A549 (cell line): Measurements from ENCODE around the gene KLHDC1.

ENCODE experiments used
- CBX2 ChIP-seq: fragments of 200-600 bp; sonication (generic); IDR thresholded peaks from 2 replicates; pipeline ENCODE4 v1.6.1; 2016; ENCODE audit warnings: low read depth, mild to moderate bottlenecking, borderline replicate concordance
- HEYL ChIP-seq: fragments of 250-450 bp; sonication (Bioruptor Pico); IDR thresholded peaks from 2 replicates; pipeline ENCODE4 v1.8.0; 2021; ENCODE audit warnings: mild to moderate bottlenecking, moderate library complexity
- MAFK ChIP-seq: fragments of 450-650 bp; IDR thresholded peaks from 2 replicates; pipeline ENCODE4 v1.6.1; 2014; ENCODE audit not compliant: partially characterized antibody
- MAZ ChIP-seq: fragments of 150-350 bp; IDR thresholded peaks from 2 replicates; pipeline ENCODE4 v1.6.1; 2014; ENCODE audit warnings: antibody characterized with exemption, low read depth, low read length, borderline replicate concordance
- POLR2A ChIP-seq: IDR thresholded peaks from 2 replicates; pipeline ENCODE4 v1.6.1; 2012; ENCODE audit warnings: mild to moderate bottlenecking, low read length
- SMC3 ChIP-seq: fragments of >200 bp; sonication (Bioruptor Twin); formaldehyde crosslinking; IDR thresholded peaks from 3 replicates; pipeline ENCODE4 v1.6.1; 2018; ENCODE audit warnings: inconsistent platforms
- TF ChIP-seq, protein P1 (sequence below): fragments of >200 bp; sonication (Bioruptor Twin); formaldehyde crosslinking; IDR thresholded peaks from 3 replicates; pipeline ENCODE4 v1.5.1; 2016
- TF ChIP-seq, protein P2 (sequence below): fragments of 450-650 bp; IDR thresholded peaks from 2 replicates; pipeline ENCODE4 v1.6.1; 2014; ENCODE audit warnings: antibody characterized with exemption

DNA sequence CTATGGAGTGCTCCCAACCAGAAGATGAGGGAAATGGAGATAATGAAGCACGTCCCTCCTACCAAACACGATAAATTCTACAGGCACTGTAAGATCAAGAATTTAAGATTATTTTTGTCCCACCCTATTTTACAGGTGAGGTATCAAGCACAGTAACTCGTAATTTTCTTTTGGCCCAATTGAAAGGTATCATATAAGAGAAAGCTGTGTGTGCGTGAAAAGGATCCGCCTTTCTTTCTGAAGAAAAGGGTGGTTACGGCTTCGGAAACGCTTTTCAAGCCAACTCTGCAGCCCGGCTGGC is 74.3 kb downstream of the KLHDC1 start:
- no peak for TF ChIP-seq MAFK
- no peak for TF ChIP-seq HEYL (CRISPR knock-in tag)
- TF ChIP-seq, protein P1, sequence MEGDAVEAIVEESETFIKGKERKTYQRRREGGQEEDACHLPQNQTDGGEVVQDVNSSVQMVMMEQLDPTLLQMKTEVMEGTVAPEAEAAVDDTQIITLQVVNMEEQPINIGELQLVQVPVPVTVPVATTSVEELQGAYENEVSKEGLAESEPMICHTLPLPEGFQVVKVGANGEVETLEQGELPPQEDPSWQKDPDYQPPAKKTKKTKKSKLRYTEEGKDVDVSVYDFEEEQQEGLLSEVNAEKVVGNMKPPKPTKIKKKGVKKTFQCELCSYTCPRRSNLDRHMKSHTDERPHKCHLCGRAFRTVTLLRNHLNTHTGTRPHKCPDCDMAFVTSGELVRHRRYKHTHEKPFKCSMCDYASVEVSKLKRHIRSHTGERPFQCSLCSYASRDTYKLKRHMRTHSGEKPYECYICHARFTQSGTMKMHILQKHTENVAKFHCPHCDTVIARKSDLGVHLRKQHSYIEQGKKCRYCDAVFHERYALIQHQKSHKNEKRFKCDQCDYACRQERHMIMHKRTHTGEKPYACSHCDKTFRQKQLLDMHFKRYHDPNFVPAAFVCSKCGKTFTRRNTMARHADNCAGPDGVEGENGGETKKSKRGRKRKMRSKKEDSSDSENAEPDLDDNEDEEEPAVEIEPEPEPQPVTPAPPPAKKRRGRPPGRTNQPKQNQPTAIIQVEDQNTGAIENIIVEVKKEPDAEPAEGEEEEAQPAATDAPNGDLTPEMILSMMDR: no peak
- no peak for TF ChIP-seq MAZ
- TF ChIP-seq SMC3: no peak; the same call in 2 of the 3 replicates
- no peak for TF ChIP-seq POLR2A
- TF ChIP-seq, protein P2, sequence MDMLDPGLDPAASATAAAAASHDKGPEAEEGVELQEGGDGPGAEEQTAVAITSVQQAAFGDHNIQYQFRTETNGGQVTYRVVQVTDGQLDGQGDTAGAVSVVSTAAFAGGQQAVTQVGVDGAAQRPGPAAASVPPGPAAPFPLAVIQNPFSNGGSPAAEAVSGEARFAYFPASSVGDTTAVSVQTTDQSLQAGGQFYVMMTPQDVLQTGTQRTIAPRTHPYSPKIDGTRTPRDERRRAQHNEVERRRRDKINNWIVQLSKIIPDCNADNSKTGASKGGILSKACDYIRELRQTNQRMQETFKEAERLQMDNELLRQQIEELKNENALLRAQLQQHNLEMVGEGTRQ: no peak
- TF ChIP-seq CBX2: no peak
